ENCODE results near the gene FLRT1. TPM values are rescaled to one million over a fixed set of nuclear protein-coding genes. Genes with fewer than 3 reads are reported as not detected.

The FLRT1 gene
- total RNA-seq, 1 experiment from 2014 or later = 0.44 TPM

GRCh38 chr11:64042301-64042700 lies 6.6 kb downstream of the FLRT1 start:
- DNase-seq = no peak
- intact Hi-C loops (cut with micrococcal nuclease; ENCODE audit: unreplicated experiment) = no loop called here
- Histone ChIP-seq H3K4me3 (no peak overlapping the region), H3K79me2 (ENCODE audit: low read depth) (no peaks in the 10 kb centered on the region), H3K4me2 (no peak overlapping the region), H3K9me2 (ENCODE audit: insufficient read depth) (no peaks in the 10 kb centered on the region), H4K20me1 (ENCODE audit: insufficient read depth) (peaks cover 41% of the 10 kb centered on the region), H3K36me3 (ENCODE audit: low read depth) (no peaks in the 10 kb centered on the region), H3F3A (ENCODE audit: insufficient read depth, low read depth) (peaks cover 6% of the 10 kb centered on the region; the same call in 1 of the 2 replicates), H3K27me3 (ENCODE audit: insufficient read depth, low read depth) (no peaks in the 10 kb centered on the region), H2AFZ (no peak overlapping the region), H3K27ac (no peak overlapping the region), H3K9me3 (ENCODE audit: insufficient read depth, low read depth) (no peaks in the 10 kb centered on the region), H3K4me1 (replicated peaks; ENCODE audit: insufficient read depth) (no peaks in the 10 kb centered on the region)
- no TSS peak for BruUV-seq (replicated peaks)
- CTCF ChIA-PET = no interaction called here
- TF ChIP-seq EZH2 (IDR thresholded peaks at IDR 0.05; ENCODE audit: low read depth) = no peak
- no peak for TF ChIP-seq CTCF (conservative IDR thresholded peaks at IDR 0.05)
- POLR2A ChIA-PET (ENCODE audit: unreplicated experiment) = no interaction called here

- Histone ChIP-seq H3K9me2 (ENCODE audit: insufficient read depth) (no peaks in the 10 kb centered on the region), H3K4me3 (no peak overlapping the region), H3K79me2 (ENCODE audit: low read depth) (no peaks in the 10 kb centered on the region), H2AFZ (no peak overlapping the region), H4K20me1 (ENCODE audit: insufficient read depth) (peaks cover 30% of the 10 kb centered on the region), H3K36me3 (ENCODE audit: low read depth) (no peaks in the 10 kb centered on the region), H3K27me3 (ENCODE audit: insufficient read depth, low read depth) (no peaks in the 10 kb centered on the region), H3K4me1 (replicated peaks; ENCODE audit: insufficient read depth) (no peaks in the 10 kb centered on the region), H3K4me2 (no peak overlapping the region), H3K27ac (no peak overlapping the region), H3F3A (ENCODE audit: insufficient read depth, low read depth) (no peaks in the 10 kb centered on the region; the same call in 1 of the 2 replicates), H3K9me3 (ENCODE audit: insufficient read depth, low read depth) (no peaks in the 10 kb centered on the region)
- TF ChIP-seq CTCF (conservative IDR thresholded peaks at IDR 0.05) = no peak
- no peak for TF ChIP-seq EZH2 (IDR thresholded peaks at IDR 0.05; ENCODE audit: low read depth)
- BruUV-seq (replicated peaks) = no TSS peak
- CTCF ChIA-PET = interaction anchor here (0.7 kb wide), 1 partner anchor 236 kb away, joined by 8 read pairs; no protein-coding TSS in a partner anchor
- intact Hi-C loops (cut with micrococcal nuclease; ENCODE audit: unreplicated experiment) = no loop called here
- no peak for DNase-seq
- POLR2A ChIA-PET (ENCODE audit: unreplicated experiment) = no interaction called here
These were observed 7.8 kb downstream of the FLRT1 start for GRCh38 chr11:64043545-64043944.

GRCh38 chr11:64044730-64045393 lies 9.1 kb downstream of the FLRT1 start:
- DNase-seq = no peak
- Histone ChIP-seq H3F3A (ENCODE audit: insufficient read depth, low read depth) (no peaks in the 10 kb centered on the region), H3K4me1 (replicated peaks; ENCODE audit: insufficient read depth) (no peaks in the 10 kb centered on the region), H3K4me2 (no peak overlapping the region), H3K79me2 (ENCODE audit: low read depth) (no peaks in the 10 kb centered on the region), H3K4me3 (no peak overlapping the region), H3K27ac (no peak overlapping the region), H3K27me3 (ENCODE audit: insufficient read depth, low read depth) (no peaks in the 10 kb centered on the region), H2AFZ (no peak overlapping the region), H4K20me1 (ENCODE audit: insufficient read depth) (peaks cover 39% of the 10 kb centered on the region), H3K36me3 (ENCODE audit: low read depth) (no peaks in the 10 kb centered on the region), H3K9me2 (ENCODE audit: insufficient read depth) (no peaks in the 10 kb centered on the region), H3K9me3 (ENCODE audit: insufficient read depth, low read depth) (no peaks in the 10 kb centered on the region)
- ChIA-PET CTCF (no interaction called here), POLR2A (ENCODE audit: unreplicated experiment) (no interaction called here)
- TF ChIP-seq EZH2 (IDR thresholded peaks at IDR 0.05; ENCODE audit: low read depth) (no peak), CTCF (conservative IDR thresholded peaks at IDR 0.05) (no peak)
- intact Hi-C loops (cut with micrococcal nuclease; ENCODE audit: unreplicated experiment) = no loop called here
- no TSS peak for BruUV-seq (replicated peaks)
